ENCODE data around the gene MAP2K5. TPM values are rescaled to one million over a fixed set of nuclear protein-coding genes. Genes with fewer than 3 reads are reported as not detected.

MAP2K5 gene
- total RNA-seq, 1 donor from 2014 or later: 1.1 TPM

DNA sequence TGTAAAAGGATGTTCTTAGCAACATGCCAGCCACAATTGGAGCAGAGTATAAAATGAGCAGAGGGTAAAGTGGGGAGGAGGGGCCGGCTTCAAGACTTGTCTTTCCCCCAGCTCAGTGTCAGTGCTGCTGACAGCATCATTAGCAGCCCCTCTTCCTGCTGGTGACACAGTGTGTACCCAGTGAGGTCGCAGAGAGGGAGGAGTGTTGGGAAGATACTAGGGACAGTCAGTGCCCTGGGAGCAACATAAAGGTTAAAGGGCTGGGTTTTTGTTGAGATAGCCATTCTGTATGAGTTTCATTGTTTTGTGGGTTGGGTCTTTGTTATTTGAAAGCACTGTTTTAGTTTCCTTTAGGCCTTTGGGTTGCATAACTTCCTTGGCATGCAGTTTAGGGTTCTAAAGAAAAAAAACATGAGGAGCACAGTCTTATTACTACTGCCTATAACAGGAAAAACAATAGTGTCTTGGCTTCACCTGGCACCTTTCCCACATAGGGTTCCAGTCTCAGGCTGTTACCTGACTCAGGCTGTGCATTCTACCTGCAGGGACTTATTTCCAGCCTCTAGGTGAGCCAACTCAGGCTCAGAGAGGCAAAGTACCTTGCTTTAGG, 188.7 kb downstream of the MAP2K5 start:
- no peaks in the 10 kb centered on the region for H3K9me3 ChIP-seq
- no peak for DNase-seq (ENCODE audit: low spot score in 2 of 2)
- intact Hi-C loops (cut with DNase I): no loop called here
- H3K27me3 ChIP-seq: no peaks in the 10 kb centered on the region
- H3K27ac ChIP-seq: no peak overlapping the region
- no peak overlapping the region for H3K4me3 ChIP-seq
- H3K4me1 ChIP-seq: no peaks in the 10 kb centered on the region
- no peaks in the 10 kb centered on the region for H3K36me3 ChIP-seq
- TF ChIP-seq, protein P1, sequence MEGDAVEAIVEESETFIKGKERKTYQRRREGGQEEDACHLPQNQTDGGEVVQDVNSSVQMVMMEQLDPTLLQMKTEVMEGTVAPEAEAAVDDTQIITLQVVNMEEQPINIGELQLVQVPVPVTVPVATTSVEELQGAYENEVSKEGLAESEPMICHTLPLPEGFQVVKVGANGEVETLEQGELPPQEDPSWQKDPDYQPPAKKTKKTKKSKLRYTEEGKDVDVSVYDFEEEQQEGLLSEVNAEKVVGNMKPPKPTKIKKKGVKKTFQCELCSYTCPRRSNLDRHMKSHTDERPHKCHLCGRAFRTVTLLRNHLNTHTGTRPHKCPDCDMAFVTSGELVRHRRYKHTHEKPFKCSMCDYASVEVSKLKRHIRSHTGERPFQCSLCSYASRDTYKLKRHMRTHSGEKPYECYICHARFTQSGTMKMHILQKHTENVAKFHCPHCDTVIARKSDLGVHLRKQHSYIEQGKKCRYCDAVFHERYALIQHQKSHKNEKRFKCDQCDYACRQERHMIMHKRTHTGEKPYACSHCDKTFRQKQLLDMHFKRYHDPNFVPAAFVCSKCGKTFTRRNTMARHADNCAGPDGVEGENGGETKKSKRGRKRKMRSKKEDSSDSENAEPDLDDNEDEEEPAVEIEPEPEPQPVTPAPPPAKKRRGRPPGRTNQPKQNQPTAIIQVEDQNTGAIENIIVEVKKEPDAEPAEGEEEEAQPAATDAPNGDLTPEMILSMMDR (IDR thresholded peaks at IDR 0.05): no peak

DNA sequence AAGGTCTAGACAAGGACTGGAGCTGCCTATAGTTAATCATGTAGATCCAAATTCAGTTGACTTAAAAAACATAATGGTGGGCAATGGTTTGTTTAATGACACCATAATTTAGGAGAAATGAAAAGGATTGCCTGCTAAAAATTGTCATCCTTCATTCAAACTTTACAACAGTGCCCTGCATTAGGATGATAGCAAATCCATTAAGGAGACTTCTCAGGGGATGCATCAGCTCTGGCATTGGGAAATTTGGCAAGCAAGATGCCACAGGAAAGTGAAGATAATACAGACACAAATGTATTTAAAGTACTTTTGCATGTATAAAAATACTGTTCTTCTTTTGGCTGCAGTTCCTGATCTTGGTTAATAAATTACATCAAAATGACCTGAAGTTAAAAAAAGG, 189.7 kb downstream of the MAP2K5 start:
- Histone ChIP-seq H3K27me3 (no peaks in the 10 kb centered on the region), H3K36me3 (no peaks in the 10 kb centered on the region), H3K4me3 (no peak overlapping the region), H3K4me1 (no peaks in the 10 kb centered on the region), H3K27ac (no peak overlapping the region), H3K9me3 (no peaks in the 10 kb centered on the region)
- TF ChIP-seq, protein P1 (IDR thresholded peaks at IDR 0.05): no peak
- intact Hi-C loops (cut with DNase I): no loop called here
- no peak for DNase-seq (ENCODE audit: low spot score in 2 of 2)

DNA sequence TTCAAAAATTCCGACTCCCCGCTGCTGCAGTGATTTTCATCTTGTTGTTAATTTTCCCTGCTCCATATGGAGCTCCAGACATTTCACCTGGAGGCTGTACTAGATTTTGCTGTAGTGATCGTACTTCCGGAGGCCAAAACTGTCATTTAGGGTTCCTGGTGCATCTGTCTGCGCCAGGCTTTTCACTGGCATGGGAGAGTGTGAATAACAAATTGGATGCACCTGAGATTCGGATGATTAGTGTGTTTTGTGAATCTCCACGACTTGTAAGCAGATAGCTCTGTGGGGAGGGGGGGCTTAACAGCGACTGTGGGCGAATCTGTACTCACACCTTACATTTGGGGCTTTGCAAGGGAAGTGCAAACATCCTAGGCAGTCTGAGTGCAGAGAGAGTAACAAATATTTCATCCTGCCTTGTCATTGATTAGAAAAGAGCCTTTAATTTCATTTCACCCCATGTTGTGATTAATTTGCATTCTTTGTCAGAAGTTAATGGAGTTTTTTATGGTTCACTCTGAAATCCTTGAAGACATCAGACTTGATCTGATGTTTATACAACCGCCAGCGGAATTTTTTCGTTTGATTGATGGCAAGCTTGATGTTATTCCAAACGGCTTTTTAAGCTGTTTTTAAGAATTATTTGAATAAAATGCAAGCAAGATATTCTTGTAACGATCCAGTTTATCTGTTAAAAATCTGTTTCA, 190.3 kb downstream of the MAP2K5 start:
- Histone ChIP-seq H3K9me3 (no peaks in the 10 kb centered on the region), H3K36me3 (no peaks in the 10 kb centered on the region), H3K4me3 (no peak overlapping the region), H3K27ac (no peak overlapping the region), H3K4me1 (no peaks in the 10 kb centered on the region), H3K27me3 (no peaks in the 10 kb centered on the region)
- TF ChIP-seq, protein P1 (IDR thresholded peaks at IDR 0.05): no peak
- DNase-seq (ENCODE audit: low spot score in 2 of 2): no peak
- intact Hi-C loops (cut with DNase I): no loop called here

DNA sequence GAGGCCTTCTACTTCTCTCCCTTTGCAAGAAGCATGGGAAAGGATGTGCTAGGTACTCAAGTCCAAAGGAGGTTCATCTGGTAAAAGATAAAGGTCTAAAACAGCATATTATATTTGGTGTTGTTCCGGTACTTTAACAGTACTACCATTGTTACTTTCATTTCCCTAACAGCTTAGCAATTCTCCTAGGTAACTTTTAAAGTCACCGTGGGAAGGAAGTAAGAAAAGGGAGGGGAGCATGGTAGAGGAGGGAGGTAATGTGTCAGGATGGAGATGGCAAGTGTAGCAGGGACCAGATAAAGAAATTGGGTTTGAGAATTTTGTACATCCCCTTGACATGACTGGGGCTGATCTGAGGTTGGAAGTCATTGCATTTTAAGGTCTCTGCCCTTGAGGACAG, 193.4 kb downstream of the MAP2K5 start:
- no peaks in the 10 kb centered on the region for H3K36me3 ChIP-seq
- no peaks in the 10 kb centered on the region for H3K27me3 ChIP-seq
- H3K27ac ChIP-seq: no peak overlapping the region
- no peak overlapping the region for H3K4me3 ChIP-seq
- intact Hi-C loops (cut with DNase I): no loop called here
- TF ChIP-seq, protein P1 (IDR thresholded peaks at IDR 0.05): no peak
- no peaks in the 10 kb centered on the region for H3K4me1 ChIP-seq
- no peak for DNase-seq (ENCODE audit: low spot score in 2 of 2)
- no peaks in the 10 kb centered on the region for H3K9me3 ChIP-seq

DNA sequence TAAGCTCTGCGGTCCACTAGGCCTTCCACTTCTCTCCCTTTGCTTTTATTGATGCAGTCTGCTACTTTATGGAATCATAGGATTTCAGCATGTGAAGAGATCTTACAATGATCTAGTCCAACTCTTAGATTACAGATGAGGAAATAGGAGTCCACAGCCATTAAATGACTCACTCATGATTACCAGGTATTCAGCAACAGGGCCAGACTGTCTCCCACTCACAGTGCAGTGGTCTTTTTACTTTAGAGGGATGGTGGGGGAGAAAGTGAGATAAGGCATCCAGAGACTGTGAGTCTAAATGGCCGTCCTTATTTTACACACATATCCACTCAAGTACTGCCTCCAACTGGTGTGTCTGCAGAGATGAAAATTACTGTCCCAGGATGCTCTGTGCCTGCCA, 194.3 kb downstream of the MAP2K5 start:
- intact Hi-C loops (cut with DNase I): no loop called here

More for the DNA sequence above, 194.3 kb downstream of the MAP2K5 start:
- no peaks in the 10 kb centered on the region for H3K27me3 ChIP-seq
- no peaks in the 10 kb centered on the region for H3K4me1 ChIP-seq
- no peak for DNase-seq (ENCODE audit: low spot score in 2 of 2)
- TF ChIP-seq, protein P1 (IDR thresholded peaks at IDR 0.05): no peak
- H3K9me3 ChIP-seq: no peaks in the 10 kb centered on the region
- H3K36me3 ChIP-seq: no peaks in the 10 kb centered on the region
- H3K4me3 ChIP-seq: no peak overlapping the region
- H3K27ac ChIP-seq: no peak overlapping the region

All from ascending aorta (tissue), 2 donors.